ENCODE results near the gene LIMK1. TPM values are rescaled to one million over a fixed set of nuclear protein-coding genes. Genes with fewer than 3 reads are reported as not detected.

LIMK1 gene
- total RNA-seq, 1 experiment from 2014 or later, result 34.4 TPM

DNA sequence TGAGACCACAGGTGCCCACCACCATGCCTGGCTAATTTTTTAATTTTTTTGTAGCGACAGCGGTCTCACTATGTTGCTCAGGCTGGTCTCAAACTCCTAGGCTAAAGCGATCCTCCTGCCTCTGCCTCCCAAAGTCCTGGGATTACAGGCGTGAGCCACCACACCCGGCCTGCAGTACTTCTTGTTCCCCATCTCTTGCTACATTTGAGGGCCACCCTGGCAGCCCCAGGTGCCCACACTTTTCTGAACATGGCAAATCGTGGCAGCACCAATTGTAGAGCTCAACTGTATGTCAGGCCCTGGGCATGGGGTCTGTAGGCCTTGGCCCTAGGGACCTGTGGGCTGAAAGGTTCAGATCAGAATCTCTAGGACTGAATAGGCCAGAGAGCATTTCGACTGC, 25.1 kb upstream of the LIMK1 start:
- TF ChIP-seq, protein P1, sequence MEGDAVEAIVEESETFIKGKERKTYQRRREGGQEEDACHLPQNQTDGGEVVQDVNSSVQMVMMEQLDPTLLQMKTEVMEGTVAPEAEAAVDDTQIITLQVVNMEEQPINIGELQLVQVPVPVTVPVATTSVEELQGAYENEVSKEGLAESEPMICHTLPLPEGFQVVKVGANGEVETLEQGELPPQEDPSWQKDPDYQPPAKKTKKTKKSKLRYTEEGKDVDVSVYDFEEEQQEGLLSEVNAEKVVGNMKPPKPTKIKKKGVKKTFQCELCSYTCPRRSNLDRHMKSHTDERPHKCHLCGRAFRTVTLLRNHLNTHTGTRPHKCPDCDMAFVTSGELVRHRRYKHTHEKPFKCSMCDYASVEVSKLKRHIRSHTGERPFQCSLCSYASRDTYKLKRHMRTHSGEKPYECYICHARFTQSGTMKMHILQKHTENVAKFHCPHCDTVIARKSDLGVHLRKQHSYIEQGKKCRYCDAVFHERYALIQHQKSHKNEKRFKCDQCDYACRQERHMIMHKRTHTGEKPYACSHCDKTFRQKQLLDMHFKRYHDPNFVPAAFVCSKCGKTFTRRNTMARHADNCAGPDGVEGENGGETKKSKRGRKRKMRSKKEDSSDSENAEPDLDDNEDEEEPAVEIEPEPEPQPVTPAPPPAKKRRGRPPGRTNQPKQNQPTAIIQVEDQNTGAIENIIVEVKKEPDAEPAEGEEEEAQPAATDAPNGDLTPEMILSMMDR (IDR thresholded peaks at IDR 0.05; ENCODE audit: unreplicated experiment), result no peak
- peaks cover 26% of the 10 kb centered on the region for H3K27me3 Mint-ChIP-seq (ENCODE audit: unreplicated experiment)
- no peaks in the 10 kb centered on the region for H3K9me3 Mint-ChIP-seq (ENCODE audit: low read depth, unreplicated experiment)
- CTCF ChIA-PET, result interaction anchor here (0.7 kb wide), 1 partner anchor 17 kb away, joined by 4 read pairs; no protein-coding TSS in a partner anchor
- no peak overlapping the region for H3K4me3 Mint-ChIP-seq (ENCODE audit: low read depth, unreplicated experiment)
- BruUV-seq (replicated peaks), result no TSS peak
- DNase-seq, result no peak
- H3K36me3 Mint-ChIP-seq (ENCODE audit: insufficient read depth, unreplicated experiment), result peaks cover 15% of the 10 kb centered on the region
- intact Hi-C loops (cut with micrococcal nuclease; ENCODE audit: unreplicated experiment), result no loop called here
- peaks cover 12% of the 10 kb centered on the region for H3K4me1 Mint-ChIP-seq (ENCODE audit: low read depth, unreplicated experiment)
- peak overlapping the region; percentile 3 for H3K27ac Mint-ChIP-seq (ENCODE audit: unreplicated experiment)

DNA sequence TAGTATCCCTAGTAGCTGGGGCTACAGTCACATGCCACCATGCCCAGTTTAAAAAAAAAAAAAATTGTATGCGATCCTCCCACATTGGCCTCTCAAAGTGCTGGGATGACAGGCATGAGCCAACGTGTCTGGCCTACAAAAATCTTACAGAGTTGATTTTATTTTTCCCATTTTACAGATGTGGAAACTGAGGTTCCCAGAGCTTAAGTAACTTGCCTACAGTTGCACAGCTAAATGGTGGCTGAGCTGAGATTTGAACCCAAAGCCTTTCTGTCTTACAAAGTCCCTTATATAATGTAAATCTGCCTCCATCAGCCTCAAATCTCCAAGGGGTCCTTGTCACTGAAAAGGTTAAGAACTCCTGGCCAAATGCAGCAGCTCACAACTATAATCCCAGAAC, 24.6 kb upstream of the LIMK1 start:
- BruUV-seq (replicated peaks), result no TSS peak
- peaks cover 20% of the 10 kb centered on the region for H3K27me3 Mint-ChIP-seq (ENCODE audit: unreplicated experiment)
- intact Hi-C loops (cut with micrococcal nuclease; ENCODE audit: unreplicated experiment), result no loop called here
- H3K36me3 Mint-ChIP-seq (ENCODE audit: insufficient read depth, unreplicated experiment), result peaks cover 15% of the 10 kb centered on the region
- CTCF ChIA-PET, result interaction anchor here (1.5 to 1.6 kb wide), 2 partner anchors 32 to 193 kb away, joined by 4 to 8 read pairs; no protein-coding TSS in a partner anchor
- TF ChIP-seq, protein P1 (IDR thresholded peaks at IDR 0.05; ENCODE audit: unreplicated experiment), result no peak
- H3K4me1 Mint-ChIP-seq (ENCODE audit: low read depth, unreplicated experiment), result peaks cover 12% of the 10 kb centered on the region
- DNase-seq, result no peak
- H3K9me3 Mint-ChIP-seq (ENCODE audit: low read depth, unreplicated experiment), result no peaks in the 10 kb centered on the region
- H3K4me3 Mint-ChIP-seq (ENCODE audit: low read depth, unreplicated experiment), result no peak overlapping the region
- H3K27ac Mint-ChIP-seq (ENCODE audit: unreplicated experiment), result peak overlapping the region; percentile 79

DNA sequence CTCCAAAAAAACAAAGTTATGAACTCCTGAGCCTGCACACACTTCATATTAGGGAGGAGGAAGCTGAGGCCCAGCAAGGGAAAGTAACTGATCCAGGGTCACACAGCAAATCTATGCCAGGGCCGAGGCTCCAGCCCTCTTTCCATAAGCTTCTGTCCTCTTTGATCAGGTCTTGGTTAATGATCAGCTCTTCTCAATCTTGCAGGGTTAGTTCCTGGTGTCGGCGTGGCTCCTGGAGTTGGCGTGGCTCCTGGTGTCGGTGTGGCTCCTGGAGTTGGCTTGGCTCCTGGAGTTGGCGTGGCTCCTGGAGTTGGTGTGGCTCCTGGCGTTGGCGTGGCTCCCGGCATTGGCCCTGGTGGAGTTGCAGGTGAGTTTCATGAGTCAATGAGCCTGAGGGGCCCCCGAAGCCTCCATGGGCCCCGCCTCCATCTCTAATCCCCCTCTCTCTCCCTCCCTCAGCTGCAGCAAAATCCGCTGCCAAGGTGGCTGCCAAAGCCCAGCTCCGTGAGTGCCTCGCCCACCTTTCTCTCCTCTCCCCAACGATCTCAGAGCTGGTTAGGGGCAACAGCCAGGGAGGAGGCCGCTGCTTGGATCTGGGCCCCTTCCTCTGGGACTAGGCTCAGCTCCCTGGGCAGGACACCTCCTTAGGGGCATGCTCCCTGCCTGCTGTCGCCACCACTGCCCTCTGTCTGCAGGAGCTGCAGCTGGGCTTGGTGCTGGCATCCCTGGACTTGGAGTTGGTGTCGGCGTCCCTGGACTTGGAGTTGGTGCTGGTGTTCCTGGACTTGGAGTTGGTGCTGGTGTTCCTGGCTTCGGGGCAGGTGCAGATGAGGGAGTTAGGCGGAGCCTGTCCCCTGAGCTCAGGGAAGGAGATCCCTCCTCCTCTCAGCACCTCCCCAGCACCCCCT, 23.7 kb upstream of the LIMK1 start:
- Mint-ChIP-seq H3K4me1 (ENCODE audit: low read depth, unreplicated experiment) (peaks cover 12% of the 10 kb centered on the region), H3K36me3 (ENCODE audit: insufficient read depth, unreplicated experiment) (peaks cover 15% of the 10 kb centered on the region), H3K27me3 (ENCODE audit: unreplicated experiment) (peaks cover 16% of the 10 kb centered on the region), H3K27ac (ENCODE audit: unreplicated experiment) (peak overlapping the region; percentile 79), H3K9me3 (ENCODE audit: low read depth, unreplicated experiment) (no peaks in the 10 kb centered on the region), H3K4me3 (ENCODE audit: low read depth, unreplicated experiment) (peak overlapping the region; percentile 61)
- TF ChIP-seq, protein P1 (IDR thresholded peaks at IDR 0.05; ENCODE audit: unreplicated experiment), result no peak
- peak; percentile 67 for DNase-seq
- intact Hi-C loops (cut with micrococcal nuclease; ENCODE audit: unreplicated experiment), result no loop called here
- CTCF ChIA-PET, result interaction anchor here (0.5 to 1.6 kb wide), 5 partner anchors 21 to 194 kb away, joined by 3 to 10 read pairs (median 4); no protein-coding TSS in a partner anchor
- BruUV-seq (replicated peaks), result no TSS peak

DNA sequence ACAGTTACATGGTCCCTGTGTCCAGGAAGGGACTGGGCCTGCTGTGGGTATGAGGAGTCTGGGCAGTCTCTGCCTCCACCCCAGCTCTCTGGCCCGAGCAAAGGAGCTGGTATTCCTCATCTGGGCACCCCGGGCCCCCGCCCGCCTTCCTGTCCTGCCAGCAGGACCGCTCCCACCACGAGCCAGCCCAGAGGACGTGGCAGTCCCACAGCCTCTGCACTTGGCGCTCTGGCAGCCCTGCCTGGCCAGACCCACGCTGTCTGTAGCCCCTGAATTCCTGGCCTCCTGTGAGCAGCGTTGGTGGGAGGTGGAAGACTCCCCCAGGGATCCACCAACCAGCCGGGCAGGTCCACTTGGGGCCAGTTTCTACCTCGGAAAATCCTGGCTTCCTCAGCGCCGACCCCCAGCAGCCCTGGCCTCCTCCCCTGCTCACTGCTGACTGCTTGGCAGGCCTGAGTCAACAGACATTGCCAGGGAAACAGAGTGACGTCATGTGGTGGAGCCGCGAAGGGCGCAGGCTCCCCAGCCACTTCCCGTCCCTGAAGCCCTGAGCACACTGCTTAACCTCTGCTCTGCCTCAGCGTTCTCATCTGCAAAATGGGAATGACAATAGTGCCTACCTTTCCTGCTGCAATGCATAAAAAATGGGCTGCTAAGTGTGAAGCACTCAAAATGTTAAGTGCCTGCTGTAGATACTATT, 21.6 kb upstream of the LIMK1 start:
- peak overlapping the region; percentile 69 for H3K4me3 Mint-ChIP-seq (ENCODE audit: low read depth, unreplicated experiment)
- H3K36me3 Mint-ChIP-seq (ENCODE audit: insufficient read depth, unreplicated experiment), result peaks cover 15% of the 10 kb centered on the region
- H3K9me3 Mint-ChIP-seq (ENCODE audit: low read depth, unreplicated experiment), result no peaks in the 10 kb centered on the region
- DNase-seq, result peak; percentile 75
- TF ChIP-seq, protein P1 (IDR thresholded peaks at IDR 0.05; ENCODE audit: unreplicated experiment), result no peak
- H3K4me1 Mint-ChIP-seq (ENCODE audit: low read depth, unreplicated experiment), result peaks cover 12% of the 10 kb centered on the region
- BruUV-seq (replicated peaks), result TSS peak; percentile 83
- CTCF ChIA-PET, result no interaction called here
- intact Hi-C loops (cut with micrococcal nuclease; ENCODE audit: unreplicated experiment), result no loop called here
- H3K27ac Mint-ChIP-seq (ENCODE audit: unreplicated experiment), result peak overlapping the region; percentile 95
- peaks cover 16% of the 10 kb centered on the region for H3K27me3 Mint-ChIP-seq (ENCODE audit: unreplicated experiment)

Data from Calu3 (cell line).